GM12878 (cell line): Measurements from ENCODE around the gene HMGB2. TPM values are rescaled to one million over a fixed set of nuclear protein-coding genes. Genes with fewer than 3 reads are reported as not detected.

Source experiments
- ATAC-seq: fragments of 200-7000 bp; cut with Tn5 transposase; 3 replicates; pipeline ENCODE4 v1.9.1; 2020; ENCODE audit warnings: mild to moderate bottlenecking, moderate library complexity
- BruUV-seq: library from RNA; stranded (reverse); fragments of 400-500 nt; replicated peaks from 2 replicates; lab custom pipeline; 2021; lab: Mats Ljungman, UMichigan
- CTCF ChIA-PET: fragments of 300-600 bp; sonication (Branson Sonifier 250); formaldehyde crosslinking; extraction: SDS; loops from one replicate; lab custom pipeline; 2021; ENCODE audit warnings: inconsistent platforms; lab: Yijun Ruan, JAX
- POLR2A ChIA-PET: fragments of 350-600 bp; formaldehyde crosslinking; extraction: SDS; loops from one replicate; lab custom pipeline; 2021; ENCODE audit warnings: inconsistent platforms; lab: Charles Lee
- RAD21 ChIA-PET: fragments of 300-600 bp; sonication (Branson Sonifier 250); formaldehyde crosslinking; loops from one replicate; lab custom pipeline; 2023; ENCODE audit warnings: antibody characterized with exemption; ENCODE audit not compliant: unreplicated experiment; lab: Charles Lee
- SMC1A ChIA-PET: fragments of 300-600 bp; sonication (Branson Sonifier 250); formaldehyde crosslinking; loops from one replicate; lab custom pipeline; 2023; ENCODE audit not compliant: unreplicated experiment, uncharacterized antibody; lab: Charles Lee
- DNase-seq: peaks from one replicate; pipeline ENCODE4 v3.0.0-alpha.2; 2011; ENCODE audit warnings: low read depth, low spot score
- FAIRE-seq: peaks from 3 replicates; lab custom pipeline; 2011; peaks lifted over from hg19 to GRCh38; lab: Jason Lieb, UNC
- H2AFZ ChIP-seq: 2 replicates; pipeline ENCODE4 v1.6.0; 2011; ENCODE audit warnings: low read depth, low read length, control low read depth; ENCODE audit not compliant: control insufficient read depth
- H3K27ac ChIP-seq: 2 replicates; pipeline ENCODE4 v1.5.1; 2011; ENCODE audit warnings: control low read depth; ENCODE audit not compliant: control insufficient read depth, insufficient read depth
- H3K27me3 ChIP-seq, 2 experiments: replicated peaks in 1 of 2; 2 replicates each; pipeline versions ENCODE4 v1.6.0 to v1.6.1; 2011; ENCODE audit warnings: low read length in 1 of 2; ENCODE audit not compliant: control insufficient read depth in 2 of 2, insufficient read depth in 2 of 2
- H3K36me3 ChIP-seq, 2 experiments: 2 replicates each; pipeline ENCODE4 v1.5.1; 2011; ENCODE audit warnings: low read length in 1 of 2; ENCODE audit not compliant: control insufficient read depth in 2 of 2, insufficient read depth in 2 of 2
- H3K4me1 ChIP-seq: 2 replicates; pipeline ENCODE4 v1.6.1; 2011; ENCODE audit warnings: mild to moderate bottlenecking, low read length, moderate library complexity, mixed read lengths; ENCODE audit not compliant: control insufficient read depth, insufficient read depth
- H3K4me2 ChIP-seq: 2 replicates; pipeline ENCODE4 v1.6.0; 2011; ENCODE audit warnings: control low read depth; ENCODE audit not compliant: control insufficient read depth, insufficient read depth
- H3K4me3 ChIP-seq: fragments of 200-600 bp; sonication (generic); 2 replicates; pipeline ENCODE4 v1.5.1; 2016
- H3K79me2 ChIP-seq: 2 replicates; pipeline ENCODE4 v1.6.0; 2011; ENCODE audit warnings: low read length; ENCODE audit not compliant: control insufficient read depth, insufficient read depth
- H3K9ac ChIP-seq: 2 replicates; pipeline ENCODE4 v1.8.0; 2011; ENCODE audit warnings: low read length, control low read depth, mixed read lengths; ENCODE audit not compliant: control insufficient read depth, insufficient read depth
- H3K9me3 ChIP-seq: replicated peaks from 3 replicates; pipeline ENCODE4 v1.5.1; 2011; ENCODE audit warnings: mild to moderate bottlenecking, low read length; ENCODE audit not compliant: control insufficient read depth, insufficient read depth
- H4K20me1 ChIP-seq: 2 replicates; pipeline ENCODE4 v1.6.0; 2011; ENCODE audit not compliant: control insufficient read depth, insufficient read depth
- CHD1 ChIP-seq: IDR thresholded peaks from 2 replicates; pipeline ENCODE4 v1.6.1; 2012; ENCODE audit warnings: low read depth, low read length, improper control_type of control experiment
- EP300 ChIP-seq, 2 experiments: fragments of 150-350 bp in 1 of 2; IDR thresholded peaks; 2 replicates each; pipeline ENCODE4 v1.6.1; 2011 to 2012; ENCODE audit warnings: low read depth in 2 of 2, low read length in 2 of 2, borderline replicate concordance in 1 of 2, improper control_type of control experiment in 1 of 2, inconsistent platforms in 1 of 2; ENCODE audit not compliant: control insufficient read depth in 1 of 2
- SPI1 ChIP-seq: IDR thresholded peaks from 2 replicates; pipeline ENCODE4 v1.6.1; 2011; ENCODE audit warnings: low read depth, mild to moderate bottlenecking, low read length, moderate library complexity, borderline replicate concordance; ENCODE audit not compliant: insufficient read depth
- ZBTB33 ChIP-seq: fragments of 450-650 bp; IDR thresholded peaks from 2 replicates; pipeline ENCODE4 v1.6.1; 2017; ENCODE audit warnings: mild to moderate bottlenecking
- WGBS: methylation state at CpG from one replicate; pipeline ENCODE4 v1.1.6; 2016; ENCODE audit warnings: low lambda C conversion rate; ENCODE audit not compliant: insufficient replicate concordance, insufficient coverage; ENCODE audit errors: missing lambda C conversion rate; 5-methylcytosine and 5-hydroxymethylcytosine counted together
- in situ Hi-C: fragments of 300-500 bp; cut with MboI; formaldehyde crosslinking; loops from 9 replicates; pipeline ENCODE4 v1.14.3; 2018; ENCODE audit warnings: mixed read lengths
- intact Hi-C: fragments of 100-400 bp; cut with micrococcal nuclease; formaldehyde crosslinking; loops from one replicate; pipeline ENCODE4 v1.14.2; 2022; ENCODE audit not compliant: unreplicated experiment
- polyA plus RNA-seq, 11 experiments: library from polyadenylated mRNA; depleted of rRNA in 4 of 11; unstranded in 6 of 11; stranded (reverse) in 5 of 11; fragments of >200 nt; fragmentation: Nextera tagmentation in 4 of 11; fragmentation: Illumina TruSeq in 1 of 11; extraction: Ambion mirVana in 4 of 11; extraction: Trizol in 1 of 11; gene quantifications; 1 replicate in 1 of 11; 2 replicates in 10 of 11; pipeline versions ENCODE4 v1.2.1 to v1.2.3, GENCODE V29; 2011 to 2016; ENCODE audit warnings: inconsistent platforms in 2 of 11, missing spikeins in 2 of 11, low read depth in 1 of 11
- total RNA-seq, 4 experiments: library from RNA; depleted of rRNA in 3 of 4; stranded (reverse); fragments of >200 nt in 3 of 4; fragmentation: Illumina TruSeq in 1 of 4; extraction: Trizol in 1 of 4; gene quantifications; 2 replicates each; pipeline versions ENCODE4 v1.2.1 to v1.2.3, GENCODE V29; 2013 to 2021

Gene HMGB2
- total and polyA plus RNA-seq, 10 of the 15 experiments (the other 5 are each of a cell fraction or from before 2014, with no cell fraction given): 260 to 961 (median 668) TPM

DNA sequence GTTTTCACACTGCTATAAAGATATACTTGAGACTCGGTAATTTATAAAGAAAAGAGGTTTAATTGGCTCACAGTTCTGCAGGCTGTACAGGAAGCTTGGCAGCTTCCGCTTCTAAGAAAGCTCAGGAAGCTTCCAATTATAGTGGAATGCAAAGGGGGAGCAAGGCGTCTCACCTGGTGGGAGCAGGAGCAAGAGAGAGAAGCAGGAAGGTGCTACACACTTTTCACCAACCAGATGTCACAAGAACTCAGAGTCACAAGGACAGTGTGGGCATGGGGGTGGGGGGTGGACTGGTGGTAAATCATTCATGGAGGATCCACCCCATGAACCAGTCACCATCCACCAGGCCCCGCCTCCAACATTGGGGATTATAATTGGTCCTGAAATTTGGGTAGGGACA lies 22.8 kb downstream of the HMGB2 start:
- RAD21 ChIA-PET: no interaction called here
- TF ChIP-seq SPI1 (no peak), ZBTB33 (no peak), EP300 (IDR thresholded peaks at IDR 0.05; ENCODE audit: borderline replicate concordance in 1 of 2, control insufficient read depth in 1 of 2, low read depth in 2 of 2, low read length in 2 of 2) (no peak), CHD1 (no peak)
- Histone ChIP-seq H3K36me3 (peaks cover 13 to 15% of the 10 kb centered on the region in 2 experiments; a peak in 3 of 4 replicates), H3K27me3 (no peaks in the 10 kb centered on the region), H3K9ac (no peak overlapping the region), H4K20me1 (no peaks in the 10 kb centered on the region), H2AFZ (no peak overlapping the region), H3K4me1 (no peaks in the 10 kb centered on the region), H3K9me3 (no peaks in the 10 kb centered on the region), H3K4me3 (no peak overlapping the region), H3K79me2 (no peaks in the 10 kb centered on the region), H3K4me2 (no peak overlapping the region), H3K27ac (no peak overlapping the region)
- SMC1A ChIA-PET: interaction anchor here (2.6 kb wide), 1 partner anchor 10 kb away, joined by 14 read pairs; no protein-coding TSS in a partner anchor
- no TSS peak for BruUV-seq
- FAIRE-seq (no peak), ATAC-seq (no peak), DNase-seq (no peak)
- intact Hi-C loops (no loop called here), in situ Hi-C loops (loop anchor here (5.0 kb wide), 1 partner anchor 106 kb away; no protein-coding TSS in a partner anchor)
- WGBS: 98% methylated on average over 4 of the region's 4 CpGs
- POLR2A ChIA-PET: no interaction called here
- CTCF ChIA-PET: interaction anchor here (2.4 to 5.6 kb wide), 2 partner anchors 10 to 298 kb away, joined by 8 to 53 read pairs; no protein-coding TSS in a partner anchor
